H1 (cell line): ENCODE data around the gene FAM24A. TPM values are rescaled to one million over a fixed set of nuclear protein-coding genes. Genes with fewer than 3 reads are reported as not detected.

Source experiments
- CTCF ChIA-PET: fragments of 300-600 bp; sonication (Branson Sonifier 250); formaldehyde crosslinking; loops from one replicate; lab custom pipeline; 2021; ENCODE audit not compliant: partially characterized antibody; lab: Charles Lee
- POLR2A ChIA-PET: fragments of 300-600 bp; sonication (Branson Sonifier 250); formaldehyde crosslinking; loops from one replicate; lab custom pipeline; 2021; ENCODE audit warnings: inconsistent platforms; ENCODE audit not compliant: partially characterized antibody; lab: Charles Lee
- DNase-seq, 2 experiments: peaks; one replicate each; pipeline versions ENCODE4 v3.0.0 to v3.0.0-alpha.2; 2010 to 2022; ENCODE audit warnings: low spot score in 2 of 2, low read depth in 1 of 2, mixed read lengths in 1 of 2
- FAIRE-seq: peaks from 2 replicates; lab custom pipeline; 2011; peaks lifted over from hg19 to GRCh38; lab: Jason Lieb, UNC
- H2AFZ ChIP-seq: 2 replicates; pipeline ENCODE4 v1.8.1; 2012; ENCODE audit warnings: low read length, inconsistent platforms
- H2AK5ac ChIP-seq: 2 replicates; pipeline ENCODE4 v1.6.1; 2013; ENCODE audit warnings: low read depth, low read length
- H2BK120ac ChIP-seq: replicated peaks from 2 replicates; pipeline ENCODE3; 2013; ENCODE audit warnings: low read depth, low read length, inconsistent platforms
- H2BK12ac ChIP-seq: 2 replicates; pipeline ENCODE4 v1.6.1; 2013; ENCODE audit warnings: low read depth, low read length
- H2BK15ac ChIP-seq: 2 replicates; pipeline ENCODE4 v1.6.1; 2013; ENCODE audit warnings: low read length
- H2BK20ac ChIP-seq: 2 replicates; pipeline ENCODE4 v1.6.1; 2013; ENCODE audit warnings: low read length
- H2BK5ac ChIP-seq: 2 replicates; pipeline ENCODE4 v1.6.1; 2013; ENCODE audit warnings: low read depth, low read length
- H3K14ac ChIP-seq: 2 replicates; pipeline ENCODE4 v1.6.1; 2013; ENCODE audit warnings: inconsistent platforms; ENCODE audit not compliant: insufficient read length
- H3K18ac ChIP-seq: 2 replicates; pipeline ENCODE4 v1.6.1; 2013; ENCODE audit warnings: low read length; ENCODE audit errors: extremely low read depth
- H3K23ac ChIP-seq: 2 replicates; pipeline ENCODE4 v1.6.1; 2013; ENCODE audit warnings: inconsistent platforms; ENCODE audit not compliant: insufficient read length
- H3K23me2 ChIP-seq: 2 replicates; pipeline ENCODE4 v1.6.1; 2013; ENCODE audit warnings: low read depth, low read length
- H3K27ac ChIP-seq: 2 replicates; pipeline ENCODE4 v1.6.1; 2011; ENCODE audit warnings: low read depth, low read length, inconsistent platforms
- H3K27me3 ChIP-seq, 4 experiments: replicated peaks in 1 of 4; 1 replicate in 1 of 4; 2 replicates in 3 of 4; pipeline versions ENCODE4 v1.6.1 to v1.8.1; 2011 to 2013; ENCODE audit warnings: low read length in 3 of 4, mild to moderate bottlenecking in 3 of 4, inconsistent platforms in 2 of 4, mixed read lengths in 2 of 4, moderate library complexity in 1 of 4; ENCODE audit not compliant: control insufficient read depth in 3 of 4, insufficient read depth in 3 of 4; ENCODE audit errors: extremely low read depth in 1 of 4
- H3K36me3 ChIP-seq, 4 experiments: 2 replicates each; pipeline versions ENCODE4 v1.6.1 to v1.8.1; 2011 to 2013; ENCODE audit warnings: mild to moderate bottlenecking in 4 of 4, low read length in 3 of 4, moderate library complexity in 2 of 4, control low read depth in 1 of 4, inconsistent platforms in 1 of 4; ENCODE audit not compliant: insufficient read depth in 4 of 4, control insufficient read depth in 2 of 4
- H3K4ac ChIP-seq: replicated peaks from 2 replicates; pipeline ENCODE3; 2013; ENCODE audit warnings: low read length, low read depth, mixed read lengths, inconsistent platforms; ENCODE audit not compliant: insufficient read length
- H3K4me1 ChIP-seq, 4 experiments: replicated peaks in 1 of 4; 1 replicate in 1 of 4; 2 replicates in 3 of 4; pipeline versions ENCODE4 v1.6.1 to v1.8.1; 2011 to 2013; ENCODE audit warnings: low read length in 3 of 4, inconsistent platforms in 2 of 4, mixed read lengths in 1 of 4; ENCODE audit not compliant: insufficient read depth in 4 of 4, control insufficient read depth in 3 of 4
- H3K4me2 ChIP-seq, 2 experiments: 2 replicates each; pipeline versions ENCODE4 v1.6.1 to v1.8.1; 2011 to 2013; ENCODE audit warnings: low read depth in 2 of 2, low read length in 2 of 2, control low read depth in 1 of 2, inconsistent platforms in 1 of 2, mild to moderate bottlenecking in 1 of 2; ENCODE audit not compliant: insufficient read depth in 1 of 2
- H3K4me3 ChIP-seq, 4 experiments: fragments of 200-600, 300-600 bp in 1 of 4; sonication (generic), shearing (Covaris generic), sonication (Bioruptor Twin) in 1 of 4; 2 replicates each; pipeline versions ENCODE4 v1.5.1 to v1.8.1; 2011 to 2016; ENCODE audit warnings: low read length in 4 of 4, low read depth in 3 of 4, control low read depth in 2 of 4, inconsistent platforms in 2 of 4, mild to moderate bottlenecking in 2 of 4, mixed read lengths in 1 of 4, moderate library complexity in 1 of 4; ENCODE audit not compliant: insufficient read depth in 2 of 4; ENCODE audit errors: extremely low read depth in 1 of 4
- H3K56ac ChIP-seq: replicated peaks from 2 replicates; pipeline ENCODE3; 2013; ENCODE audit warnings: low read depth, mild to moderate bottlenecking, mixed read lengths, low read length, inconsistent platforms; ENCODE audit not compliant: insufficient read length
- H3K79me1 ChIP-seq: 2 replicates; pipeline ENCODE4 v1.6.1; 2013; ENCODE audit warnings: low read depth, low read length, control low read depth
- H3K79me2 ChIP-seq, 2 experiments: 2 replicates each; pipeline versions ENCODE4 v1.6.1 to v1.8.1; 2012 to 2013; ENCODE audit warnings: low read length in 2 of 2, mild to moderate bottlenecking in 2 of 2, inconsistent platforms in 1 of 2; ENCODE audit not compliant: insufficient read depth in 2 of 2, control insufficient read depth in 1 of 2
- H3K9ac ChIP-seq, 4 experiments: replicated peaks in 1 of 4; 1 replicate in 1 of 4; 2 replicates in 3 of 4; pipeline versions ENCODE4 v1.6.1 to v1.8.1; 2011 to 2013; ENCODE audit warnings: low read depth in 3 of 4, low read length in 3 of 4, control low read depth in 2 of 4, mild to moderate bottlenecking in 2 of 4, moderate library complexity in 2 of 4, inconsistent platforms in 1 of 4; ENCODE audit errors: extremely low read depth in 1 of 4
- H3K9me3 ChIP-seq, 2 experiments: 2 replicates each; pipeline versions ENCODE4 v1.6.1 to v1.8.1; 2012 to 2013; ENCODE audit warnings: mild to moderate bottlenecking in 2 of 2, moderate library complexity in 2 of 2, control low read depth in 1 of 2, inconsistent platforms in 1 of 2, low read depth in 1 of 2, low read length in 1 of 2, mixed read lengths in 1 of 2; ENCODE audit not compliant: insufficient read depth in 2 of 2
- H4K20me1 ChIP-seq, 2 experiments: replicated peaks in 1 of 2; 2 replicates each; pipeline versions ENCODE3 to v1.8.1; 2011 to 2013; ENCODE audit warnings: inconsistent platforms in 2 of 2, low read length in 2 of 2, mild to moderate bottlenecking in 1 of 2; ENCODE audit not compliant: insufficient read depth in 2 of 2, control insufficient read depth in 1 of 2
- H4K5ac ChIP-seq: 2 replicates; pipeline ENCODE4 v1.6.1; 2013; ENCODE audit warnings: low read length, low read depth, mixed read lengths, inconsistent platforms; ENCODE audit not compliant: insufficient read length
- H4K8ac ChIP-seq: 2 replicates; pipeline ENCODE4 v1.8.0; 2013; ENCODE audit warnings: mild to moderate bottlenecking, moderate library complexity, low read length, inconsistent platforms; ENCODE audit not compliant: insufficient read depth; ENCODE audit errors: extremely low read depth
- H4K91ac ChIP-seq: replicated peaks from 2 replicates; pipeline ENCODE3; 2013; ENCODE audit warnings: low read length, mixed read lengths, inconsistent platforms; ENCODE audit not compliant: insufficient read length
- BCL11A ChIP-seq, 2 experiments: IDR thresholded peaks; one replicate each; pipeline ENCODE4 v1.6.1; 2011; ENCODE audit warnings: low read depth in 2 of 2, low read length in 2 of 2, mild to moderate bottlenecking in 2 of 2
- CEBPB ChIP-seq: IDR thresholded peaks from 2 replicates; pipeline ENCODE4 v1.6.1; 2012; ENCODE audit warnings: low read depth, low read length
- CHD1 ChIP-seq: IDR thresholded peaks from 2 replicates; pipeline ENCODE4 v1.6.1; 2012; ENCODE audit warnings: low read depth, low read length, improper control_type of control experiment
- GABPA ChIP-seq: IDR thresholded peaks from 2 replicates; pipeline ENCODE4 v1.6.1; 2011; ENCODE audit warnings: mild to moderate bottlenecking, low read length, moderate library complexity, borderline replicate concordance; ENCODE audit not compliant: insufficient read depth
- MAX ChIP-seq: IDR thresholded peaks from 2 replicates; pipeline ENCODE4 v1.6.1; 2012; ENCODE audit warnings: inconsistent platforms
- SIN3A ChIP-seq, 2 experiments: IDR thresholded peaks in 1 of 2; conservative IDR thresholded peaks in 1 of 2; 2 replicates each; pipeline ENCODE4 v1.6.1; 2011 to 2012; ENCODE audit warnings: low read length in 2 of 2, improper control_type of control experiment in 1 of 2, low read depth in 1 of 2, mild to moderate bottlenecking in 1 of 2
- SP1 ChIP-seq: IDR thresholded peaks from 2 replicates; pipeline ENCODE4 v1.6.1; 2011; ENCODE audit warnings: low read depth, low read length
- SP4 ChIP-seq: IDR thresholded peaks from 2 replicates; pipeline ENCODE4 v1.6.1; 2012; ENCODE audit warnings: low read length, inconsistent platforms
- SRF ChIP-seq: IDR thresholded peaks from 2 replicates; pipeline ENCODE4 v1.6.1; 2011; ENCODE audit warnings: mild to moderate bottlenecking, low read depth, low read length, moderate library complexity
- WGBS, 2 experiments: shearing (Covaris generic) in 1 of 2; methylation state at CpG; one replicate each; pipeline versions ENCODE4 v1.1.6 to v1.1.7; 2013 to 2015; ENCODE audit warnings: low lambda C conversion rate in 2 of 2, mixed read lengths in 2 of 2, inconsistent platforms in 1 of 2, low coverage in 1 of 2, missing lambda C conversion rate in 1 of 2; ENCODE audit not compliant: insufficient replicate concordance in 2 of 2, insufficient coverage in 1 of 2, insufficient read length in 1 of 2; ENCODE audit errors: extremely low coverage in 1 of 2, missing lambda C conversion rate in 1 of 2; 5-methylcytosine and 5-hydroxymethylcytosine counted together
- polyA plus RNA-seq, 7 experiments: library from polyadenylated mRNA; depleted of rRNA in 3 of 7; stranded (reverse) in 5 of 7; unstranded in 2 of 7; fragments of >200 nt in 5 of 7; fragments of 200-250 nt in 2 of 7; gene quantifications; 1 replicate in 5 of 7; 2 replicates in 1 of 7; 4 replicates in 1 of 7; pipeline versions ENCODE4 v1.2.1 to v1.2.3, GENCODE V29; 2011 to 2013; ENCODE audit warnings: missing spikeins in 2 of 7, mixed read lengths in 2 of 7
- total RNA-seq: library from RNA; stranded (reverse); fragmentation: NEBNext Ultra II Directional; extraction: Animal tissue kit (Norgen Biotek cat#: 25700); gene quantifications from 2 replicates; pipeline ENCODE4 v1.2.1, GENCODE V29; 2021
- TF ChIP-seq, protein P1 (sequence below): IDR thresholded peaks from 2 replicates; pipeline ENCODE4 v1.6.1; 2011; ENCODE audit warnings: low read length, improper control_type of control experiment

FAM24A gene
- total and polyA plus RNA-seq, 2 of the 8 experiments (the other 6 are each of a cell fraction or from before 2014, with no cell fraction given), result not detected

- Histone ChIP-seq H3K79me1 (no peaks in the 10 kb centered on the region), H2BK20ac (no peak overlapping the region), H3K14ac (no peak overlapping the region), H2BK12ac (no peak overlapping the region), H2BK120ac (no peak overlapping the region), H4K5ac (no peak overlapping the region), H3K4ac (no peak overlapping the region), H4K8ac (no peak overlapping the region), H2BK5ac (no peak overlapping the region), H3K4me1 (no peaks in the 10 kb centered on the region), H3K9me3 (peaks cover 9 to 13% of the 10 kb centered on the region in 2 experiments), H3K27ac (no peak overlapping the region), H3K56ac (no peak overlapping the region), H3K9ac (no peak overlapping the region), H3K36me3 (no peaks in the 10 kb centered on the region), H3K23ac (no peak overlapping the region), H3K27me3 (no peaks in the 10 kb centered on the region), H2BK15ac (no peak overlapping the region), H3K18ac (no peak overlapping the region), H3K79me2 (no peaks in the 10 kb centered on the region), H4K91ac (no peak overlapping the region), H3K23me2 (no peaks in the 10 kb centered on the region), H2AK5ac (no peak overlapping the region), H3K4me3 (no peak overlapping the region), H4K20me1 (no peaks in the 10 kb centered on the region), H3K4me2 (no peak overlapping the region), H2AFZ (no peak overlapping the region)
- ChIA-PET POLR2A (interaction anchor here (0.9 kb wide), 2 partner anchors 10 to 15 kb away, joined by 4 to 6 read pairs; no protein-coding TSS in a partner anchor), CTCF (interaction anchor here (2.2 kb wide), 1 partner anchor 14 kb away, joined by 6 read pairs; no protein-coding TSS in a partner anchor)
- WGBS, 2 experiments, result 65% methylated on average over 2 of the region's 2 CpGs; no CpG with 5 or more reads in 1 of the 2 experiments
- no peak for DNase-seq
- no peak for FAIRE-seq
- TF ChIP-seq GABPA (no peak), CEBPB (no peak), MAX (no peak), SRF (no peak), BCL11A (IDR thresholded peaks at IDR 0.05; ENCODE audit: low read depth in 2 of 2, low read length in 2 of 2) (no peak), SP4 (no peak), SIN3A (conservative IDR thresholded peaks at IDR 0.05 in 1 of 2, IDR thresholded peaks at IDR 0.05 in 1 of 2; ENCODE audit: low read depth in 1 of 2, low read length in 2 of 2) (no peak), SP1 (no peak), CHD1 (no peak)
- TF ChIP-seq, protein P1, sequence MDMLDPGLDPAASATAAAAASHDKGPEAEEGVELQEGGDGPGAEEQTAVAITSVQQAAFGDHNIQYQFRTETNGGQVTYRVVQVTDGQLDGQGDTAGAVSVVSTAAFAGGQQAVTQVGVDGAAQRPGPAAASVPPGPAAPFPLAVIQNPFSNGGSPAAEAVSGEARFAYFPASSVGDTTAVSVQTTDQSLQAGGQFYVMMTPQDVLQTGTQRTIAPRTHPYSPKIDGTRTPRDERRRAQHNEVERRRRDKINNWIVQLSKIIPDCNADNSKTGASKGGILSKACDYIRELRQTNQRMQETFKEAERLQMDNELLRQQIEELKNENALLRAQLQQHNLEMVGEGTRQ, result no peak
These were observed 46.9 kb upstream of the FAM24A start for GRCh38 chr10:122863216-122864193.
